Measurements from ENCODE around the gene KRTAP9-3.

DNA sequence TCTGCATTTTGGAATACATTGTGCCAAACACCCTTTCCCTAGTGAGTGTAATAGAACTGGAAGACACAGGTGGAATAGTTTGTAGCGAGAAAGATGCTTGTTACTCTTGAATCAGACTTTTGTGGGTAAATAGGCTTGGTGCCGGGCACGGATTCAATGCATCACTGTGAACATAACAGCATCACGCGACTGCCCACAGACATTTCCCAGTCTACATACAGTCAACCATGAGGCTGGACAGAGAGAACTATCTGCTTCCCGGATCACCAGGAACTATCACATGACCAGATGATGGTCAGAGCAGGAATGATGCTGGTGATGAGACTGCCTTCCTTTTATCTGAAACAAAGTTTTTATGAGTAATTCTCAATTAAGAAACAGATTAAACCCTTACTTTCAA, 6.2 kb upstream of the KRTAP9-3 start:
- TF ChIP-seq, protein P1, sequence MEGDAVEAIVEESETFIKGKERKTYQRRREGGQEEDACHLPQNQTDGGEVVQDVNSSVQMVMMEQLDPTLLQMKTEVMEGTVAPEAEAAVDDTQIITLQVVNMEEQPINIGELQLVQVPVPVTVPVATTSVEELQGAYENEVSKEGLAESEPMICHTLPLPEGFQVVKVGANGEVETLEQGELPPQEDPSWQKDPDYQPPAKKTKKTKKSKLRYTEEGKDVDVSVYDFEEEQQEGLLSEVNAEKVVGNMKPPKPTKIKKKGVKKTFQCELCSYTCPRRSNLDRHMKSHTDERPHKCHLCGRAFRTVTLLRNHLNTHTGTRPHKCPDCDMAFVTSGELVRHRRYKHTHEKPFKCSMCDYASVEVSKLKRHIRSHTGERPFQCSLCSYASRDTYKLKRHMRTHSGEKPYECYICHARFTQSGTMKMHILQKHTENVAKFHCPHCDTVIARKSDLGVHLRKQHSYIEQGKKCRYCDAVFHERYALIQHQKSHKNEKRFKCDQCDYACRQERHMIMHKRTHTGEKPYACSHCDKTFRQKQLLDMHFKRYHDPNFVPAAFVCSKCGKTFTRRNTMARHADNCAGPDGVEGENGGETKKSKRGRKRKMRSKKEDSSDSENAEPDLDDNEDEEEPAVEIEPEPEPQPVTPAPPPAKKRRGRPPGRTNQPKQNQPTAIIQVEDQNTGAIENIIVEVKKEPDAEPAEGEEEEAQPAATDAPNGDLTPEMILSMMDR (conservative IDR thresholded peaks at IDR 0.05), result no peak
- TF ChIP-seq ZFX (IDR thresholded peaks at IDR 0.05), result no peak

All from C4-2B (cell line).